GM23338 (cell line): Measurements from ENCODE around the gene RAD51C. TPM values are rescaled to one million over a fixed set of nuclear protein-coding genes. Genes with fewer than 3 reads are reported as not detected.
A peak's percentile ranks its signal among the peaks of the same experiment; 100 is the strongest.
"Not testable (repeated sequence)": the region's sequence is repeated elsewhere in the genome, so short reads cannot be mapped to it uniquely, and the experiment has no call there.

Experiments
- ATAC-seq: fragments of 200-7000 bp; cut with Tn5 transposase; 3 replicates; pipeline ENCODE4 v1.9.1; 2020
- DNase-seq: peaks from one replicate; pipeline ENCODE4 v3.0.0-alpha.2; 2015; ENCODE audit warnings: low spot score
- H2AFZ ChIP-seq: fragments of 200-600 bp; sonication (generic); 2 replicates; pipeline ENCODE4 v1.8.0; 2016; ENCODE audit warnings: antibody characterized with exemption, mild to moderate bottlenecking, moderate library complexity
- H3F3A ChIP-seq: fragments of 200-600 bp; sonication (generic); replicated peaks from 2 replicates; pipeline ENCODE4 v1.8.0; 2017; ENCODE audit warnings: antibody characterized with exemption, mixed run types, low read depth
- H3K27ac ChIP-seq: fragments of 200-600 bp; sonication (generic); 2 replicates; pipeline ENCODE4 v1.6.1; 2016; ENCODE audit warnings: low read depth
- H3K27me3 ChIP-seq: fragments of 200-600 bp; sonication (generic); 2 replicates; pipeline ENCODE4 v1.8.0; 2016; ENCODE audit warnings: mild to moderate bottlenecking, mixed run types, moderate library complexity; ENCODE audit not compliant: insufficient read depth
- H3K36me3 ChIP-seq: fragments of 200-600 bp; sonication (generic); 2 replicates; pipeline ENCODE4 v1.8.0; 2016; ENCODE audit warnings: mild to moderate bottlenecking; ENCODE audit not compliant: insufficient read depth
- H3K4me1 ChIP-seq: fragments of 200-600 bp; sonication (generic); 2 replicates; pipeline ENCODE4 v1.8.0; 2016; ENCODE audit warnings: mild to moderate bottlenecking, moderate library complexity; ENCODE audit not compliant: insufficient read depth
- H3K4me2 ChIP-seq: fragments of 200-600 bp; sonication (generic); 2 replicates; pipeline ENCODE4 v1.7.1; 2017; ENCODE audit warnings: mixed run types
- H3K4me3 ChIP-seq: fragments of 200-600 bp; sonication (generic); 2 replicates; pipeline ENCODE4 v1.6.1; 2016; ENCODE audit warnings: mixed run types
- H3K79me2 ChIP-seq: fragments of 200-600 bp; sonication (generic); replicated peaks from 2 replicates; pipeline ENCODE4 v1.8.0; 2017; ENCODE audit warnings: mild to moderate bottlenecking; ENCODE audit not compliant: insufficient read depth
- H3K9me2 ChIP-seq: fragments of 200-600 bp; sonication (generic); 2 replicates; pipeline ENCODE4 v1.8.0; 2017; ENCODE audit not compliant: insufficient read depth
- H4K20me1 ChIP-seq: fragments of 200-600 bp; sonication (generic); replicated peaks from 2 replicates; pipeline ENCODE4 v1.8.0; 2017; ENCODE audit warnings: mild to moderate bottlenecking; ENCODE audit not compliant: insufficient read depth
- H3K27ac Mint-ChIP-seq: 2 replicates; pipeline ENCODE4 v1.8.0; 2020; ENCODE audit warnings: inconsistent platforms, mild to moderate bottlenecking, moderate library complexity, mixed read lengths
- H3K27me3 Mint-ChIP-seq: 3 replicates; pipeline ENCODE4 v1.8.0; 2022; ENCODE audit warnings: low read depth, mild to moderate bottlenecking, moderate library complexity, mixed read lengths, inconsistent platforms; ENCODE audit not compliant: insufficient read depth, poor library complexity
- H3K36me3 Mint-ChIP-seq: 3 replicates; pipeline ENCODE4 v1.8.0; 2021; ENCODE audit warnings: low read depth, mild to moderate bottlenecking, inconsistent platforms, moderate library complexity, mixed read lengths
- H3K4me1 Mint-ChIP-seq: 3 replicates; pipeline ENCODE4 v1.8.0; 2020; ENCODE audit warnings: mild to moderate bottlenecking, inconsistent platforms, mixed read lengths
- H3K4me3 Mint-ChIP-seq: 3 replicates; pipeline ENCODE4 v1.8.0; 2021; ENCODE audit warnings: moderate library complexity, mild to moderate bottlenecking, inconsistent platforms, mixed read lengths
- H3K9me3 Mint-ChIP-seq: 3 replicates; pipeline ENCODE4 v1.8.0; 2020; ENCODE audit warnings: moderate library complexity, mild to moderate bottlenecking, inconsistent platforms, mixed read lengths
- CREB1 ChIP-seq: fragments of 250-450 bp; sonication (Bioruptor Pico); IDR thresholded peaks from 2 replicates; pipeline ENCODE4 v1.5.0; 2020; ENCODE audit warnings: low read depth, mild to moderate bottlenecking, moderate library complexity
- CTCF ChIP-seq, 2 experiments: fragments of 200-600 bp in 1 of 2; sonication (generic) in 1 of 2; conservative IDR thresholded peaks; 2 replicates each; pipeline versions ENCODE4 v1.5.1 to v1.6.1; 2016 to 2017; ENCODE audit warnings: antibody characterized with exemption in 2 of 2, low read depth in 2 of 2, mild to moderate bottlenecking in 2 of 2, moderate library complexity in 1 of 2
- EZH2 ChIP-seq: fragments of 200-600 bp; sonication (generic); IDR thresholded peaks from one replicate; pipeline ENCODE4 v1.8.0; 2017; ENCODE audit warnings: antibody characterized with exemption, mild to moderate bottlenecking, low read depth; ENCODE audit not compliant: unreplicated experiment
- EZH2phosphoT487 ChIP-seq: fragments of 200-600 bp; sonication (generic); IDR thresholded peaks from one replicate; pipeline ENCODE4 v1.8.1; 2018; ENCODE audit warnings: antibody characterized with exemption; ENCODE audit not compliant: unreplicated experiment
- JUNB ChIP-seq: IDR thresholded peaks from one replicate; pipeline ENCODE4 v1.6.1; 2016; ENCODE audit warnings: antibody characterized with exemption; ENCODE audit not compliant: unreplicated experiment
- NANOG ChIP-seq: IDR thresholded peaks from 2 replicates; pipeline ENCODE4 v1.6.1; 2016; ENCODE audit warnings: antibody characterized with exemption, borderline replicate concordance
- POLR2AphosphoS5 ChIP-seq: IDR thresholded peaks from 2 replicates; pipeline ENCODE4 v1.6.1; 2016; ENCODE audit warnings: antibody characterized with exemption, low read depth
- REST ChIP-seq: IDR thresholded peaks from one replicate; pipeline ENCODE4 v1.6.1; 2018; ENCODE audit warnings: antibody characterized with exemption; ENCODE audit not compliant: unreplicated experiment
- ZNF114 ChIP-seq: fragments of 250-450 bp; sonication (Bioruptor Pico); IDR thresholded peaks from 2 replicates; pipeline ENCODE4 v1.5.0; 2020; ENCODE audit warnings: mild to moderate bottlenecking, moderate library complexity
- ZNF331 ChIP-seq: fragments of 250-450 bp; sonication (Bioruptor Pico); IDR thresholded peaks from 2 replicates; pipeline ENCODE4 v1.5.0; 2020; ENCODE audit warnings: low read depth, mild to moderate bottlenecking, moderate library complexity
- ZNF462 ChIP-seq: fragments of 250-450 bp; sonication (Bioruptor Pico); IDR thresholded peaks from 2 replicates; pipeline ENCODE4 v1.5.0; 2020; ENCODE audit warnings: mild to moderate bottlenecking, moderate library complexity
- polyA plus RNA-seq: library from polyadenylated mRNA; unstranded; fragments of >200 nt; fragmentation: Nextera tagmentation; extraction: Ambion mirVana; gene quantifications from 2 replicates; pipeline ENCODE4 v1.2.1, GENCODE V29; 2016
- total RNA-seq: library from RNA; depleted of rRNA; stranded (reverse); fragments of >200 nt; shearing (Covaris generic); gene quantifications from 2 replicates; pipeline ENCODE4 v1.2.3, GENCODE V29; 2014

RAD51C gene
- total and polyA plus RNA-seq, 2 experiments from 2014 or later = 9.3 to 33.6 TPM

GRCh38 chr17:58659714-58660084 is 32.7 kb upstream of the RAD51C start:
- H4K20me1 ChIP-seq, H3K79me2 ChIP-seq, H3K27me3 ChIP-seq, H3F3A ChIP-seq, ATAC-seq, H3K9me2 ChIP-seq, H2AFZ ChIP-seq, H3K36me3 Mint-ChIP-seq, DNase-seq, H3K36me3 ChIP-seq: not testable (repeated sequence)
- H3K9me3 Mint-ChIP-seq = peaks cover 14% of the 10 kb centered on the region
- peak overlapping the region; percentile 62 for H3K4me2 ChIP-seq
- H3K27ac ChIP-seq = 0 out of 2 replicates have a peak overlapping the region, but pooled peaks have one; percentile 75
- H3K4me1 ChIP-seq = peaks cover 13% of the 10 kb centered on the region
- H3K27ac Mint-ChIP-seq = peak overlapping the region; percentile 100; the same call in 1 of the 2 replicates
- peak overlapping the region; percentile 73 for H3K4me3 Mint-ChIP-seq
- H3K27me3 Mint-ChIP-seq = peaks cover 11% of the 10 kb centered on the region
- H3K4me3 ChIP-seq = peak overlapping the region; percentile 46
- peaks cover 11% of the 10 kb centered on the region for H3K4me1 Mint-ChIP-seq

- H3K36me3 Mint-ChIP-seq = no peaks in the 10 kb centered on the region
- TF ChIP-seq POLR2AphosphoS5 (no peak), EZH2phosphoT487 (no peak), JUNB (no peak), ZNF331 (CRISPR knock-in tag) (no peak), REST (no peak), CREB1 (CRISPR knock-in tag) (no peak), EZH2 (no peak), CTCF (conservative IDR thresholded peaks at IDR 0.05; ENCODE audit: low read depth in 2 of 2) (no peak), ZNF114 (CRISPR knock-in tag) (no peak), NANOG (no peak), ZNF462 (CRISPR knock-in tag) (no peak)
Measured at GRCh38 chr17:58660621-58661020, 31.8 kb upstream of the RAD51C start.

More at GRCh38 chr17:58660621-58661020, 31.8 kb upstream of the RAD51C start:
- H3K4me1 ChIP-seq = peaks cover 13% of the 10 kb centered on the region
- H3K4me3 Mint-ChIP-seq = no peak overlapping the region
- H3K4me2 ChIP-seq = no peak overlapping the region
- H4K20me1 ChIP-seq = no peaks in the 10 kb centered on the region
- no peak overlapping the region for H3K27ac ChIP-seq
- peaks cover 11% of the 10 kb centered on the region for H3K27me3 Mint-ChIP-seq
- H3K36me3 ChIP-seq = no peaks in the 10 kb centered on the region
- H3K27me3 ChIP-seq = no peaks in the 10 kb centered on the region
- H3K79me2 ChIP-seq = no peaks in the 10 kb centered on the region
- DNase-seq = no peak
- no peak for ATAC-seq
- 0 out of 2 replicates have a peak, but pooled peaks cover 6% of the 10 kb centered on the region for H3F3A ChIP-seq
- no peak overlapping the region for H3K4me3 ChIP-seq
- H3K4me1 Mint-ChIP-seq = peaks cover 11% of the 10 kb centered on the region
- H3K9me3 Mint-ChIP-seq = peaks cover 14% of the 10 kb centered on the region
- no peaks in the 10 kb centered on the region for H3K9me2 ChIP-seq
- H2AFZ ChIP-seq = no peak overlapping the region
- no peak overlapping the region for H3K27ac Mint-ChIP-seq
